NT2/D1 (cell line): Measurements from ENCODE around the gene AHSA1.

Source experiments
- SUZ12 ChIP-seq: IDR thresholded peaks from 2 replicates; pipeline ENCODE4 v1.6.1; 2011; ENCODE audit not compliant: insufficient read length, insufficient read depth; ENCODE audit errors: extremely low read depth
- ZNF274 ChIP-seq: IDR thresholded peaks from 2 replicates; pipeline ENCODE4 v1.6.1; 2011; ENCODE audit warnings: mild to moderate bottlenecking, low read depth, low read length

- no peak for TF ChIP-seq ZNF274
- TF ChIP-seq SUZ12, result no peak
These were observed 30.7 kb downstream of the AHSA1 start for GRCh38 chr14:77488558-77488957.
